GM04504 (cell line): ENCODE measurements around the gene ARL3.

ENCODE experiments used
- DNase-seq: peaks from one replicate; pipeline ENCODE4 v3.0.0-alpha.2; 2012; ENCODE audit warnings: low read depth

The ARL3 gene

GRCh38 chr10:102650655-102651454, 63.3 kb downstream of the ARL3 start:
- no peak for DNase-seq

- no peak for DNase-seq
Measured at GRCh38 chr10:102649797-102650654, 64.2 kb downstream of the ARL3 start.

DNA sequence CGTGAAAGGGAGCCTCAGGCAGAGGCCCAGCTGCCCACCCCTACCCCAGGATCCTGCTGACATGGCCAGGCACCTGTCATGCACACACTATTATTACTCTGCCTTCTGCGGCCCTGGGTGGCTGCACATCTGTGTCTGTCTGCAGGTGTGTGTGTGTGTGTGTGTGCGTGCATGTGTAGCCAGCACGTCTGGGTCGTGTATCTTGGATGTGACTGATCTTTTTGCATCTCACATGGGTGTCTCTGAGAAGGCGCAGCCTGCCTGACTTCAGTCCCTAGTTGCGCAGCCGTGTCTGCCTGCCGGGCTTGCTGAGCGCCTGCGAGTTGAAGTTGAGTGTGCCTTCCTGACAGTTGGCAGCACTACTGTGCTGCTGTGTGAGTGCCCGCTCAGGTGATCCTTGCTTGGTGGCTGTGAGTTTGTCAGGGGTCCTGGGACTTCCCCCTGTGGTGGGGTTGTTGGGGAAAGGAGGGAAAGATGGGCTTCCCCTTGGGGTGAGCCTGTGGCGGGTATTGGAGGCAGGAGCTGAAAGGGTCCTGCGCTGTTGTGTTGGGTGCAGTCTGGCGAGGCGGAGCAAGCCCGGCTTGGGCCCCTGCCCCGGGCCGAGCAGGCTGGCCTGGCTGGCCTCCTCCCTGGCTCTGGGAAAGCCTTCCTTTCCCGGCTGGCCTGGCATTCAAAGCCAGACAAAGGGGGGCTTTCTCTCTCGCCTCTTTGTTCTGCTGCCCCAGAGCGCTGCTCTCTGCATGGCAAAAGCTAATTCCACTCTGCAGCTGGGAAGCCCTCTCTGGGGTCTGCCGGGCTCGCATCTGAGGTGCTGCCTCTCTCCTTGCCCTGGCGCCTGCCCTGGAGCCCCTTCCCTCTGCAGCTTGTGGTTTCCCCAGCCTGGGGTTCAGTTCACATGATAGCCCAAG, 65.1 kb downstream of the ARL3 start:
- DNase-seq = no peak

GRCh38 chr10:102648269-102648888, 65.8 kb downstream of the ARL3 start:
- no peak for DNase-seq

GRCh38 chr10:102647443-102648268, 66.5 kb downstream of the ARL3 start:
- DNase-seq = no peak

- no peak for DNase-seq
Measured at GRCh38 chr10:102646610-102647442, 67.4 kb downstream of the ARL3 start.

GRCh38 chr10:102645741-102646609, 68.2 kb downstream of the ARL3 start:
- peak; percentile 95 for DNase-seq

DNA sequence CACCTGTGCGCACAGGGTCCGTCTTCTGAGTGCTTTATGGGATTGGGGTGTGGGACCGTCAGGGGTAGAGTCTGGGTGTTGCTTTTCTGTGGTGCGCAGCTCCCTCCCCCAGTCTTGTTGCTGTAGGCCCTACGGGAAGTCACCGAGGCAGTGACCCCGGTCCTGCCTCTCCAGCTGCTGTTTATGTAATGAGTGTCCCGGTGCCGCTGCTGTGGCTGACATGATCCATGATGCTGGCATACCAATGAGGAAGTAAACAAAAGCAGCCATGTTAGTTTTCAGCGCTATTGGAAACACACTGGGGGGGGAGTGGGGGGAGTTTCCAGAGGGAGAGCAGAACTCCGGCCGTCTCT, 68.8 kb downstream of the ARL3 start:
- no peak for DNase-seq

DNA sequence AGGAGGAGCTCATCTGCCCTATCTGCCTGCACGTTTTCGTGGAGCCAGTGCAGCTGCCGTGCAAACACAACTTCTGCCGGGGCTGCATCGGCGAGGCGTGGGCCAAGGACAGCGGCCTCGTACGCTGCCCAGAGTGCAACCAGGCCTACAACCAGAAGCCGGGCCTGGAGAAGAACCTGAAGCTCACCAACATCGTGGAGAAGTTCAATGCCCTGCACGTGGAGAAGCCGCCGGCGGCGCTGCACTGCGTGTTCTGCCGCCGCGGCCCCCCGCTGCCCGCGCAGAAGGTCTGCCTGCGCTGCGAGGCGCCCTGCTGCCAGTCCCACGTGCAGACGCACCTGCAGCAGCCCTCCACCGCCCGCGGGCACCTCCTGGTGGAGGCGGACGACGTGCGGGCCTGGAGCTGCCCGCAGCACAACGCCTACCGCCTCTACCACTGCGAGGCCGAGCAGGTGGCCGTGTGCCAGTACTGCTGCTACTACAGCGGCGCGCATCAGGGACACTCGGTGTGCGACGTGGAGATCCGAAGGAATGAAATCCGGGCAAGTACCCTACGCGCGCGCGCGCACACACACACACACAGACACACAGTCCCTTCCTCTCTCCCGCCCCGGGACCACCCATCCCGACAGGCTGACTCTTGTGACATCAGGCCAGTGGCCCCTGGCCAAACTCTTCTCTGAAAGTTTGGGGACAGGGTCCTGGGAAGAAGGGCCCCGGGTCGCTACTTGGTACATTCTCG, 69.4 kb downstream of the ARL3 start:
- DNase-seq = no peak

DNA sequence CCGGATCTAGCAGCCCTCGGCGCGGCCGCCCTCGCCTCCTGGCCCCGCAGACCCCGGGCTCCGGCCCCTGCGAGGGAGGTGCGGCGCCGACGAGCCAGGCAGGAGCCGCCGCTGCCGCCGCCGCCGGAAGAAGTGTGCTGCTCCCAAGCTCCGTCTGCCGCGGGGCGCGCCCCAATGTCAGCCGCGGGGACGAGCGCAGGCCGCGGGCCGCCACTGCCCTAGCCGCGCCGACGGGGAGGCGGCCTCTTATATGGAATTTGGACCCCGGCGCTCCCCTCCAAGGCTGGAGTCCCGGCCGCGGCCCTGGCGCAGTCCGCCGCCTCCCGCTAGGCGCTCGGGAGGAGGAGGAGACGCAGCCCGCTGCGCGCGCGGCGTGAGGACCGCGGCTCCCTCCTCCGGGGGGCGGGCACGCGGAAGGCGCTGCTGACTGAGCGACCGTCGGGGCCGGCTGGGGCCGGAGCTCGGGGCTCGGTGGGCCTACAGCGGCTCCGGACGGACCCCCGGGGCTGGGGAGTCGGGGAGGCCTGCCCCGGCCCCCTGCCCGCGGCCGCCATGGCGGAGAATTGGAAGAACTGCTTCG, 70.0 kb downstream of the ARL3 start, which contains the start of gene TRIM8:
Gene TRIM8 (plus strand): TSS at position 414 of the 580 bp plus-strand sequence. CDS start 139 bp downstream, at position 553.
- no peak for DNase-seq

- DNase-seq = no peak
Measured at GRCh38 chr10:102643336-102644065, 70.7 kb downstream of the ARL3 start.

DNA sequence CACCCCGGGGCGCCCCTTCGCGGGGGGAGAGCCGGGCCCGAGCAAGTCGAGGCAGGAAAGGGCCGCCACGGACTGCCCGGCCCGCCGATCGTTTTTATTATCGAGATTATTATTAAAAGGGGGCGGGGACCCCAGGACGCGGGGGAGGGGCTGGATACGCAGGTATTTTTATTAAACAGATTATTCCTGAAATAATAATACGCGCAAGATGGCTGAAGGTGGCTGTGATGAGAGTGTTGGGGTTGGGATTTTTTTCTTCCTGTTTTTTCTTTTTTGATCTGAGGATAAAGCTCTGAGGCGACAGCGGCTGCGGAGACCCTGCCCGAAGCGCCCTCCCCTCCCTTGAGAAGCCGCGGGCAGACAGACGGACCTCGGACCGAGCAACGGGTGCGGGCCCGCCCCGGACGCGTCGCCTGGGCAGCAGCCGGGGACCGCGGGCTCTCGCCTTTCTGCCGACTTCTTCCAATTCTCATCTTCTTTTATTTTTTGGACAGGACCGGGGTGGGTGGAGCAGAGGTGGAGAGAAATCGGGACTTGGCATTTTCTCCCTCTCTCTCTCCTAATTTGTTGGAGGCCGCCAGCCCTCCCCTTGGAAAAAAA, 71.4 kb downstream of the ARL3 start:
- no peak for DNase-seq

GRCh38 chr10:102641880-102642735, 72.1 kb downstream of the ARL3 start:
- DNase-seq = peak; percentile 92

DNA sequence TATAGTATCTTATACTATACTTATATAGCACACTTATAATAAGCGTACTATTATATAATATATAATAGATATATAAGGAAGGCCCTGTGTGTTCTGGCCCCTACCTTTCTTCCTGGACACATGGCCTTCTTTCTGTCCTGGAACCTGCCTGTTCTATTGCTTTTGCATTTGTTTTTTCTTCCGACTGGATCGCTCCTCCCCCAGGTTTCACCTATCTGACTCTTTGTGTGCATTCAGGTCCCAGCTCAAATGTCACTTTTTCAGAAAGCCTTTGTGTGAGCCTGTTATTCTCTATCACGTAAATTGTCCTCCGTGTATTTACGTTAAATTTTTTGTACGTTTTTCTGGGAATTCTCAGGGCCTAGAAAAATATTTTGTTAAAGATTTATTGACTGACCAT, 72.8 kb downstream of the ARL3 start:
- DNase-seq = no peak

DNA sequence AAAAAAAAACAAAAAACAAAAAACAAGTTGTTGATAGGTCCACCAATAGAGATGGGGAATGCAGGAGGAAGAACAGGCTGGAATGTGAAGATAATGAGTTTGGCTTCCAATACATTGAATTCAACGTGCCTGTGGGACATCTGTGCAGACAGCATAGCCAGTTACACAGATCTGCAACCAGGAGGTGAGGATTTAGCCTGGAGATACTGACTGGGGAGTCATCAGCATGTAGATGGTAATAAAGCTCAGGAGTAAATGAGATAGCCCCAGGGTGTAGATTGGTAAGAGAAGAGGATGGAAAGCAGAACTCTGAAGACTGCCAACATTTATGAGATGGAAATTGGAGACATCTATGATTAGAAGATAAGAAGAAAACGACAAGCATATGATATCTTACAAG, 74.7 kb downstream of the ARL3 start:
- no peak for DNase-seq

GRCh38 chr10:102635377-102635776, 78.8 kb downstream of the ARL3 start:
- DNase-seq = no peak
